ENCODE results near the gene BAIAP2L1. TPM values are rescaled to one million over a fixed set of nuclear protein-coding genes. Genes with fewer than 3 reads are reported as not detected.

The BAIAP2L1 gene
- total and polyA plus RNA-seq, 9 of the 15 experiments (the other 6 are each of a cell fraction or from before 2014, with no cell fraction given) = 4.2 to 29.8 (median 15.5) TPM

GRCh38 chr7:98315318-98315993, 85.4 kb downstream of the BAIAP2L1 start:
- Histone ChIP-seq H3K9me1 (ENCODE audit: control insufficient read depth, insufficient read depth, low read length) (no peaks in the 10 kb centered on the region), H3K4me3 (no peak overlapping the region), H3K9me3 (replicated peaks; ENCODE audit: control insufficient read depth, insufficient read depth, low read depth, low read length) (peaks cover 2% of the 10 kb centered on the region; the same call in 1 of the 2 replicates), H2AFZ (ENCODE audit: low read depth, low read length) (no peak overlapping the region), H3K27me3 (ENCODE audit: control insufficient read depth in 2 of 2, insufficient read depth in 2 of 2, low read length in 2 of 2) (peaks cover 0 to 8% of the 10 kb centered on the region in 2 experiments; a peak in 4 of 5 replicates), H3K79me2 (ENCODE audit: control insufficient read depth, insufficient read depth, low read length) (no peaks in the 10 kb centered on the region), H4K20me1 (replicated peaks; ENCODE audit: control insufficient read depth, insufficient read depth, low read length) (peaks cover 6% of the 10 kb centered on the region), H3K4me2 (ENCODE audit: insufficient read depth, low read length) (no peak overlapping the region), H3K9ac (ENCODE audit: insufficient read depth in 1 of 2, low read depth in 2 of 2, low read length in 2 of 2) (no peak overlapping the region), H3K27ac (ENCODE audit: extremely low read depth, low read depth, low read length) (no peak overlapping the region), H3K4me1 (replicated peaks in 1 of 2; ENCODE audit: control insufficient read depth in 2 of 2, insufficient read depth in 2 of 2, low read length in 2 of 2) (peaks cover 5% of the 10 kb centered on the region in 2 experiments; a peak in 3 of 5 replicates), H3K36me3 (ENCODE audit: control insufficient read depth, insufficient read depth, low read length) (peaks cover 19% of the 10 kb centered on the region)
- DNase-seq (ENCODE audit: extremely low read depth in 1 of 4, low spot score in 3 of 4) (no peak), FAIRE-seq (no peak), ATAC-seq (0 out of 3 replicates have a peak, but pooled peaks have one; percentile 24)
- TF ChIP-seq ZNF140 (CRISPR knock-in tag; IDR thresholded peaks at IDR 0.05) = no peak
- no peak for TF ChIP-seq KLF1 (tag; IDR thresholded peaks at IDR 0.05)
- peak; percentile 74; the same call in 1 of the 2 replicates for TF ChIP-seq TEAD4 (IDR thresholded peaks at IDR 0.05; ENCODE audit: low read length)
- no peak for TF ChIP-seq TEAD4 (CRISPR knock-in tag; IDR thresholded peaks at IDR 0.05; ENCODE audit: borderline replicate concordance)
- peak; percentile 66; the same call in 1 of the 2 replicates for TF ChIP-seq SPI1 (IDR thresholded peaks at IDR 0.05; ENCODE audit: borderline replicate concordance, low read depth, low read length)
- TF ChIP-seq ZNF766 (CRISPR knock-in tag; conservative IDR thresholded peaks at IDR 0.05) = 0 out of 2 replicates have a peak, but pooled peaks have one; percentile 73
- peak; percentile 32; the same call in 1 of the 2 replicates for TF ChIP-seq CBFA2T3 (IDR thresholded peaks at IDR 0.05)
- TF ChIP-seq CEBPG (CRISPR knock-in tag; IDR thresholded peaks at IDR 0.05) = peak; percentile 61
- no peak for TF ChIP-seq CEBPG (tag; conservative IDR thresholded peaks at IDR 0.05 in 1 of 2, IDR thresholded peaks at IDR 0.05 in 1 of 2)
- TF ChIP-seq TAL1 (IDR thresholded peaks at IDR 0.05) = peak; percentile 24
- peak; percentile 66 for TF ChIP-seq TCF3 (CRISPR knock-in tag; IDR thresholded peaks at IDR 0.05)
- peak; percentile 34; the same call in 1 of the 2 replicates for TF ChIP-seq KLF16 (IDR thresholded peaks at IDR 0.05)
- TF ChIP-seq ARID1B (IDR thresholded peaks at IDR 0.05) = peak; percentile 13; the same call in 1 of the 2 replicates
- no peak for TF ChIP-seq HMG20B (CRISPR knock-in tag; IDR thresholded peaks at IDR 0.05)
- TF ChIP-seq CREB1 (IDR thresholded peaks at IDR 0.05) = no peak
- no peak for TF ChIP-seq CREB1 (CRISPR knock-in tag; IDR thresholded peaks at IDR 0.05)
- in situ Hi-C loops (cut with MboI) = no loop called here
- BruUV-seq (replicated peaks) = no TSS peak
- 24% methylated on average over 13 of the region's 13 CpGs for WGBS (ENCODE audit: insufficient coverage, low coverage, missing lambda C conversion rate)
- intact Hi-C loops (cut with micrococcal nuclease) = no loop called here
- POLR2A ChIA-PET = interaction anchor here (0.6 to 0.8 kb wide), 3 partner anchors 13 to 1973 kb away, joined by 3 read pairs; no protein-coding TSS in a partner anchor
- CTCF ChIA-PET (ENCODE audit: low intra/inter-chr PET ratio) = no interaction called here
